ENCODE measurements around the gene FLAD1.

- TF ChIP-seq CTCF (IDR thresholded peaks at IDR 0.05; ENCODE audit: insufficient read depth, low read depth, low read length) (no peak), EZH2 (IDR thresholded peaks at IDR 0.05; ENCODE audit: insufficient read depth, low read length) (no peak)
Observed at GRCh38 chr1:154972213-154972516, 11.0 kb upstream of the FLAD1 start.
